GM08714 (cell line): Measurements from ENCODE around the gene ATPAF2.
A peak's percentile ranks its signal among the peaks of the same experiment; 100 is the strongest.

Experiments used
- H3K4me3 ChIP-seq: fragments of 200-500 bp; sonication (Bioruptor generic); 2 replicates; pipeline ENCODE4 v1.5.1; 2014; ENCODE audit warnings: mild to moderate bottlenecking, low read length, inconsistent platforms
- ZNF274 ChIP-seq: IDR thresholded peaks from 2 replicates; pipeline ENCODE4 v1.6.1; 2012; ENCODE audit warnings: mild to moderate bottlenecking, low read depth, low read length

ATPAF2 gene

DNA sequence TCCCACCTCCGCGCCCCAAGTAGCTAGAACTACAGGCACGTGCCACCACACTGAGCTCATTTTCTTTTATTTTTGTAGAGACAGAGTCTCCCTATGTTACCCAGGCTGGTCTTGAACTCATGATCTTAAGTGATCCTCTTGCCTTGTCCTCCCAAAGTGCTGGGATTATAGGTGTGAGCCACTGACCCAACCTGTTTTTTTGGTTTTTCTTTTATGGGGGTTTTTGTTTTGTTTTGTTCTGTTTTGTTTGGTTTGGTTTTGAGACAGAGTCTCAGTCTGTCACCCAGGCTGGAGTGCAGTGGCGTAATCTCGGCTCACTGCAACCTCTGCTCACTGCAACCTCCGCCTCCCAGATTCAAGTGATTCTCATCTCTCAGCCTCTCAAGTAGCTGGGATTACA lies 16.6 kb upstream of the ATPAF2 start:
- no peak overlapping the region for H3K4me3 ChIP-seq
- TF ChIP-seq ZNF274: no peak

DNA sequence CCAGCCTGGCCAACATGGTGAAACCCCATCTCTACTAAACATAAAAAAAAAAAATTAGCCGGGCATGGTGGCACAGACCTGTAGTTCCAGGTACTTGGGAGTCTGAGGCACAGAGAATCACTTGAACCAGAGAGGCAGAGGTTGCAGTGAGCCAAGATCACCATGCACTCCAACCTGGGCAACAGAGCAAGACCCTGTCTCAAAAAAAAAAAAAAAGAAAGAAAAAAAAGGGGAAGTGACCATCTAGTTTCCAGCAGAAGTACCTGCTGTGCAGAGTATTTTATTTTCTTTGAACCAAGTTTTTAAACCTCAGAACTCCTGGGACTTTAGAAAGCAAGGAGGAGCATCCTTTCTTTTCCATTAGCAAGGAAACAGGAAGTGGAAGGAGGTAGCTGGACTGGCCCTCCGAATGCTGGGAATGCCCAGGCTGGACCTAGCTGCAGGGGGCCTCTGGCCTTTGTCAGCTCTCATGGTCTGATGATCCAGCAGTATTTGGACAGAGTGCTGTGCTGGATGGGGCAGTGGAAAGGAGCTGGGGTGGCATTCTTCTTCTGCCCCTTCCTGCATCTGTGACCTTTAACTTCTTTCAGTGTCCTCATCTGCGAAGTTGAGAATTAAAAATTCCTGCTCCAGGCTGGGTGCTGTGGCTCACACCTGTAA lies 6.9 kb upstream of the ATPAF2 start:
- no peak overlapping the region for H3K4me3 ChIP-seq
- no peak for TF ChIP-seq ZNF274

DNA sequence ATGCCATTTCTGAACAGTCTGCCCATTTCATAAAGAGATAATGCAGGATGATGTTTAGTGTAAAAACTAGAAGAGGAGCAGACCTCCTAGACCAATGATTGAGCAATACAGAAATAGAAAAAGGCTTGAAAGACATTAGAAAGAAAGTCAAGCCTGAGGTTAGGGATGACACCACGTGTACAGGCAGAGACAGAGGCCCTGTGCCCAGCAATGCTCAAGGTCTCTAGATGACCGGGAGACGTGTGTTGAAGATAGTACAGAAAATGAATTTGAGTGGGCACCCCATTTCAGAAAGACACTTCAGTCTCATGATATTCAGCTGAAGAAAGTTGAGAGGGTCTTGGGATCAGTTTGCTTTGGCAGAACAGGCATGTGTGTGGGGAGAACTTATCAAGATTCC lies 5.6 kb upstream of the ATPAF2 start:
- TF ChIP-seq ZNF274: no peak
- no peak overlapping the region for H3K4me3 ChIP-seq

DNA sequence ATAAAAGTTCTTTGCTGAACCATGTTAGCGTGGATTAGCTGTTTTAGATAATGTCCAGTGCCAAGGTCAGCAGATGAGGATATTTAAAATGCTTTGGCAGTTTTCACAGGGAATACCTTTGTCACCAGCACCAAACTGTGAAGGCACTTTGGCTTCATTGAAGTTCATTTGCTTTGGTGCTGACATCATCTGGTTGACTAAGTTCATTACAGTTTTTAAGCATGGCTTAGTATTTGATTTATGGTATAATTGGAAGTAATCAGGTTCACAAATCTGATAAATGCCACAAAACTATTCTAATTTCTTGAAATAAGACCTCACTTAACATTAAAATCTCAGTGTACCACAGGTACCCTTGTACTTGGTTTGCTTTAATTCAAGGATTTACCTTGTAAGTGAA lies 4.5 kb upstream of the ATPAF2 start:
- TF ChIP-seq ZNF274: no peak
- no peak overlapping the region for H3K4me3 ChIP-seq

DNA sequence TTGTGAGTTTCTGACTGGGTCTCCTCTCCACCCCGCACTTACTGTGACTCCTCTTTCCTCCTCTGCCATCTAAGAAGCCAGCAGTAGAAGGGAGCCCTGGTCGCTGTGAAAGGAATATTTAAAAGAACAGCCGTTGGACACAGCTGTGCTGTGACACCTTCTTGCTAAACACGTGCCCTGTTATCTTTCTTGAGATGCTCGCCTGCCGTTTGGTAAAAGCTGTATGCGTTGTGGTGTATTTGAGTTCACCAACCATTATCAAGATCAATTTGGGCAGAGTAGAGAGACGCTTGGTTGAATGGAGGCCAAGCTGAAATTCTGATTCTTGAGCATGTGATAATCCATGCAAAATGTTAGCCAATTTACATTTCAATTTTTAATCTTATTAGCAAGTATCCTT lies 4.0 kb upstream of the ATPAF2 start:
- H3K4me3 ChIP-seq: no peak overlapping the region
- no peak for TF ChIP-seq ZNF274

DNA sequence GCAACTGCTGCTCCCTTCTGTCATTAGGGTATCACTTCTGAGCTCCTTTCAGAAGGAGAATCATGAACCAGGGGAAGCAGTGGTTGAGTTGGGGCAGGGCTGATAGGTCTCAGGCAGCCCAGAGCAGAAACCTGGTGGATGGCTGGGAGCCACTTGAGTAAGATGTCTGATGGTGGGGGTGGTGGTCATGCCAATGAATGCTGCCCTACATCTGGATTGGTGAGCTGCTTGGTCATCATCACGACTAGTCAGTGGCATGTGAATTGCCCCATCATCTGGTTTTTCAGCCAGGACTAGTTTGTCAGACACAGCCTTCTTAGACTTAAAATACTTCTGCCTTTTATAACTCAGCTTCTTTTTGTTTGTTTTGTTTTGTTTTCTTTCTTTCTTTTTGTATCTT lies 2.8 kb upstream of the ATPAF2 start:
- no peak for TF ChIP-seq ZNF274
- H3K4me3 ChIP-seq: no peak overlapping the region

DNA sequence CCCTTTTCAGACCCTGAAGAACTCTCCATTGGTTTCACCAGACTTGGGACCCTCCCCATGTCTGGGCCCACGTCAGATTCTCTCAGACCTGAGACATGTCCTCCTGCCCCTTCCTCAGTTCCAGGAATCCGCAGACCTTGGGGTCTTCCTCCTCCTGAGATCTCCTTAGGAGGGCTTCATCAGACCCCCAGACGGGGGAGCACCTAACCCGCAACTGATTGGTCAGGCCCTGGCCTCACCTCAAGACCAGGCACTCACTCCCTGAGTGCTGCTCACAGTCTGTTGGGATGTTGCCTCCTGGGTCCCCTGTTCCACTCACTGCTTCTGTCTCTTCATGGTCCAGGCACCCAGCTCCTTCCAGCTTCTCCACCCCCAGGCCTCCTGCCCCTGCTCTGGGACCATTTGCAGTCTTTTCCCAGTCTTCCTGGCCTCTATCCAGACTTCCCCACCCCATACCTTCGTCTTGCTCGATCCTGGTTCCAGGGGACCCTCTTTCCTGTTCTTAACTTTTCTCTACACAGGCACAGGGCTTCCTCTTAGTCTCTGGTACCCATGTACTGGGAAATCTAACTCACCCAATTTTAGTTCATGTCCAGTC lies 1.4 kb upstream of the ATPAF2 start:
- H3K4me3 ChIP-seq: peak overlapping the region; percentile 78
- TF ChIP-seq ZNF274: no peak

DNA sequence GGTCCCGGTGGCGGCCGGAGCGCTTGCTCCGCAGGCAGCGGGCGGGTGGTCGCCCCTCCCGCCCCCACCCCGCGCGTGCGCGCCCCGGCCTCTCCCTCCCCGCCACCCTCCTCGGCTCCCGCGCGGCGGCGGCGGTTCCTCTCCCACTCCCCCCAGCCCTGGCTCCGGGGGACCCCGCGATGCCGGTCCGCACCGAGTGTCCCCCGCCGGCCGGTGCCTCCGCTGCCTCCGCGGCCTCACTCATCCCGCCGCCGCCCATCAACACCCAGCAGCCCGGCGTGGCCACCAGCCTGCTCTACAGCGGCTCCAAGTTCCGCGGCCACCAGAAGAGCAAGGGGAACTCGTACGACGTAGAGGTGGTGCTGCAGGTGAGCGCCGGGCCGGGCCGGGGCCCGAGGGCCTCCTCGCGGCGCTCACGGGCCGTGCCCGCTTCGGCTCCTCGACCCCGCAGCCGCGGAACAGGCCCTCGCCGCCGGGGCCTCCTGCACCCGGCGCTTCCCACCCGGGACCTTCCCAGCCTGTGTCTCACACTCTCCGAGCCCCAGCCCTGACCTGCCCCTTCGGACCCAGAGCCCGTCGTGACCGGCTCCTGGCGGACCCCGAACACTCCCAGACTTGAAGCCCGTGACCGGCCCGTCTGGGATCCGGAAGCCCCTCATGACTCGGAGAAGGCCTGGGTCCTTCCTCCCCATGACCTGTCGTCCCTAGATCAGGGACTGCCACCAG lies 730 bp upstream of the ATPAF2 start:
- H3K4me3 ChIP-seq: peak overlapping the region; percentile 78
- TF ChIP-seq ZNF274: no peak

DNA sequence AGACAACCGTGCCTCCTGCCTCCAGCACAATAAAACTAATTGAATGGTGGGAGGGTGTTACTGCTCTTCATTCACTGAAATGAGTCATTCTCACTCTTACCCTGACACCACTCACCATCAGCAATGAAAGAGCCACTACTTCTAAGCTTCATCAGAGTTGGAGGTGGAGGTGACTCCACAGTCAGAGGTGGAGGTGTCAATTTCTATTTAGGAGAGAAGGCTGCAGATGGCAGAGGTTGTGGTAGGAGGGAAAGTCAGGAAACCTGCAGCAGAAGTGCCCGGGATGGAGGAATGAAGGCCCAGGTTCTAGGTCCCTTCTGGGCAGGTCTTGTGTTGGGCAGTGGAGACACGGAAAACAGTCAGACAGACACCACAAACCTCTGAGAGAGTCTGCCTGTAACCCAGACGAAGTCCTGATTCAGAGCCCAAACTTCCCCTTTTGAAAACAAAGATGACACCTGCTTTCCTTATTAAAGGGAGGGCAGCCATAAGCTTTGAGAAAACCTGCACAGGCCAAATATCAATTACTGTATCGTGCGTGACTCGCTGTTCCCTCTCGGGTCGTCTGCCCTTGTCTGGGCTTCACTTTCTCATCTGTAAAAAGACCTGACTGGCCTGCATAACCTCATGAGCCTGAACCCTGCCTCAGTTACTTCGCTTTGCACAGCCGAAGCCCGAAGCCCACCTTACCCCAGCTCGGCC lies 668 bp downstream of the ATPAF2 start:
- peak overlapping the region; percentile 85 for H3K4me3 ChIP-seq
- no peak for TF ChIP-seq ZNF274

DNA sequence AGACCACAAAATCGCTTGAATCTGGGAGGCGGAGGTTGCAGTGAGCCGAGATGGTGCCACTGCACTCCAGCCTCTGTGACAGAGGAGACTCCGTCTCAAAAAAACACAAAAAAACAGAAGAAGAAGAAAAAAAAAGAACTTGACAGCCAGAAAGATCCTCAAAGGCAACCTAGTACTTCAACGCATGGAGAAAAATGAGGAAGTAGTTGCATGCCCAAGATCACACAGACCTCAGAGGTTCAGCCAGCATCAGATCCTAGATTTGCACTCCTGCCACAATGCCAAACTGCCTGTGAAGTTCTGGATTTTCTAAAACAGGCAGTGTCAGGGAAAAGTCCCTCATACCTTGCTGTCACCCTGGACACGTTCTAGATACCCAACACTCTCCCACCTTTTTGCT lies 1.5 kb downstream of the ATPAF2 start:
- H3K4me3 ChIP-seq: peak overlapping the region; percentile 46; the same call in 1 of the 2 replicates
- TF ChIP-seq ZNF274: no peak

DNA sequence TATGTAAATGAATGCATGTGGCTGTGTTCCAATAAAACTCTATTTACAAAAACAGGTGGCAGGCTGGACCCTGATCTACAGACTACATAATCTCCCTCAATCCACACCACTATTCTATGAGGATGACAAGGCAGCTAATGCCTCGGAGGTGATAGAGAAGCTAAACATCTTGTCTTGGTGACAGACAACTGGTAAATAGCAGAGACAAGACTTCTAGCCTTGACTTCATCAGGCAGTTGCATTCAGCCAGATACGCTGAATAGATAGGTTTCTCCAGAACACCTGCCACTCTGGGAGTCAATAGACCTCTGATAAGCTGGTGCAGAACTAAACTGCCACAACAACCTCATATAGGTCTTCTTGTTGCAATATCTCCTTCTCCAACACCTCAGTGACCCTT lies 3.3 kb downstream of the ATPAF2 start:
- TF ChIP-seq ZNF274: no peak
- H3K4me3 ChIP-seq: no peak overlapping the region

DNA sequence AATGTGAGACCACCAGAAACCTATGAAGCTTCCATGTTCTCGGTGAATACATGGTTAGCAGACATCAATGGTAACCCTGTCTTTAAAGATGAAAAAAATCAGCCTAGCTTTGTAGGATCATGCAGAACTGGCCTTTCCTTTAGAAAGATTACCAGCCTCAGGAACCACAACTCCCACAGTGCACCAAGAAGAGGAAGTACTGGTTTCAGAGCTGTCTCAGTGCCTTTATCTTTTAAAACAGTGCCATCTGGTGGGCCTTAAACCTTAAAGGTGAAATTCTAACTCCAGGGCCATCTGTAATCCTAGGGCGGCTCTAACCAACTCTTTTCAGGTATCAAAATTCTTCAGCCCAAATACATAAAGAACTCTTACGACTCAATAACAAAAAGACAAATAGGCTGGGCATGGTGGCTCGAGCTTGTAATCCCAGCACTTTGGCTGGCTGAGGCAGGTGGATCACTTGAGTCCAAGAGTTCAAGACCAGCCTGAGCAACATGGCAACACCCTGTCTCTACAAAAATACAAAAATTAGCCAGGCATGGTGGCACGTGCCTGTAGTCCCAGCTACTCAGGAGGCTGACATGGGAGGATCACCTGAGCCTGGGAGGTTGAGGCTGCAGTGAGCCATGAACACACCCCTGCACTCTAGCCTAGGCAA lies 5.4 kb downstream of the ATPAF2 start:
- no peak overlapping the region for H3K4me3 ChIP-seq
- no peak for TF ChIP-seq ZNF274

DNA sequence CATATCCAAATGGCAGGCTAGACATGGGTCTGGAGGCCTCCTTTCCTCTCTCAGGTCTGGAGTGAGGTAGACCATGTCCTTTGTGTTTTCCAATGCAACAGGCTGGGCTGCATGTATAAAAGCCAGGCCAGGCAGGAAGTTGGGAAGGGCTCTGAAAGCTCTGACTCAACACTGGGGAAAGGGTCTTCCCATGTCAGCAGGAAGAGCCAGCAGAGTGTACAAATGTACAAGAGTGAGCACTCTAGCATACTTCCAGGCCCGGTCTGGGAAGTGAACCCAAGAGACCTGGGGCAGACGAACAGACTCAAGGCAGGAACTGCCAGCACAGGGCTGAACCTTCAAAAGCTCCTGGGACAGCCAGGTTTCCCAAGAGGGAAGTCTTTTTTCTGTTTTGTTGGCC lies 7.0 kb downstream of the ATPAF2 start:
- TF ChIP-seq ZNF274: no peak
- no peak overlapping the region for H3K4me3 ChIP-seq

DNA sequence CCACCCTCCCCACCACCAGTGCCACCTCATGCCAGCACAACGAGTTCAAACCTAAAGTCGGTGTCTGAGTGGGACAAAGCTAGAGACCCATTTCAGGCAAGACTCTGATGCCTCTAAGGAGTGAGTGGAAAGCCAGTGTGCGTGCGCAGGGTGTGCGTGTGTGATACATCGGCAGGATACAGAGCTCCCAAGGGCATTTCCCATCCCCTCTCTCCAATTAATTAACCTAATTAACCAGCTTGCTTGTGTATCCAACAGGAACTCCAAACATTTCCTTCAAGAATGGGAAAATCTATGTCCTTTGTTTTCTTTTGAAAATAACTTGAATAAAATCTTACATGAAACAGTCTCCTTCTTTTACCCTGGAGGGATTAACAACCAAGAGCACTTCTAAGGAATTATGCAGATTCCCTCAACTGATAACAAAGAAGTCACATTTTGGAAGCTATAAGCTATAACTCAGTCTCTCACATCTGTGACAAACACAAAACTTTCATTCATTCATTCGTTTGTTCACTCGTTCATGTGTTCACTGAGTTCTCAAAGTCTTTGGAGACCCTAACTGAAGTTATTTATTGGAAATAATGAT lies 9.9 kb downstream of the ATPAF2 start:
- no peak overlapping the region for H3K4me3 ChIP-seq
- TF ChIP-seq ZNF274: no peak
